CD4-positive, alpha-beta T cell (primary cell): ENCODE results near the gene KIAA0586. TPM values are rescaled to one million over a fixed set of nuclear protein-coding genes. Genes with fewer than 3 reads are reported as not detected.

Source experiments
- ATAC-seq: fragments of 200-7000 bp; cut with Tn5 transposase; one replicate; pipeline ENCODE4 v1.10.0; 2022; ENCODE audit warnings: mild to moderate bottlenecking; ENCODE audit not compliant: poor library complexity
- CTCF ChIA-PET: fragments of 350-600 bp; sonication (Branson Sonifier 250); formaldehyde crosslinking; loops from one replicate; lab custom pipeline; 2021; ENCODE audit warnings: antibody characterized with exemption, inconsistent platforms; lab: Charles Lee
- POLR2A ChIA-PET: fragments of 350-600 bp; sonication (Branson Sonifier 250); formaldehyde crosslinking; loops from one replicate; lab custom pipeline; 2021; ENCODE audit warnings: antibody characterized with exemption, inconsistent platforms; lab: Charles Lee
- DNase-seq, 14 experiments: peaks; one replicate each; pipeline ENCODE4 v3.0.0-alpha.2; 2013 to 2020; ENCODE audit warnings: mixed read lengths in 2 of 14
- H3K27ac ChIP-seq, 2 donors: one replicate each; pipeline versions ENCODE4 v1.5.1 to v1.7.0; 2013; ENCODE audit warnings: low read length in 2 of 2, low read depth in 1 of 2, mild to moderate bottlenecking in 1 of 2
- H3K27me3 ChIP-seq, 2 experiments: 1 replicate in 1 of 2; 2 replicates in 1 of 2; pipeline versions ENCODE4 v1.6.1 to v1.7.0; 2013; ENCODE audit warnings: low read length in 2 of 2, control low read depth in 1 of 2, mild to moderate bottlenecking in 1 of 2, moderate library complexity in 1 of 2; ENCODE audit not compliant: insufficient read depth in 2 of 2, control insufficient read depth in 1 of 2
- H3K36me3 ChIP-seq: one replicate; pipeline ENCODE4 v1.6.1; 2013; ENCODE audit warnings: low read length, control low read depth; ENCODE audit not compliant: insufficient read depth
- H3K4me1 ChIP-seq: one replicate; pipeline ENCODE4 v1.6.1; 2013; ENCODE audit warnings: low read length, control low read depth; ENCODE audit not compliant: insufficient read depth
- H3K4me3 ChIP-seq: one replicate; pipeline ENCODE4 v1.5.1; 2013; ENCODE audit warnings: mild to moderate bottlenecking, low read length, moderate library complexity
- H3K9me3 ChIP-seq, 2 experiments: 1 replicate in 1 of 2; 2 replicates in 1 of 2; pipeline versions ENCODE4 v1.6.1 to v1.7.0; 2013; ENCODE audit warnings: low read length in 2 of 2, mild to moderate bottlenecking in 2 of 2, control low read depth in 1 of 2, moderate library complexity in 1 of 2; ENCODE audit not compliant: control insufficient read depth in 1 of 2, insufficient read depth in 1 of 2
- H3K27ac Mint-ChIP-seq: one replicate; pipeline ENCODE4 v1.8.0; 2020; ENCODE audit warnings: mixed read lengths
- H3K27me3 Mint-ChIP-seq: one replicate; pipeline ENCODE4 v1.8.0; 2021; ENCODE audit warnings: mixed read lengths
- H3K36me3 Mint-ChIP-seq: one replicate; pipeline ENCODE4 v1.8.0; 2021; ENCODE audit warnings: low read depth, mixed read lengths
- H3K4me1 Mint-ChIP-seq: one replicate; pipeline ENCODE4 v1.8.0; 2021; ENCODE audit warnings: low read depth, mixed read lengths
- H3K4me3 Mint-ChIP-seq: one replicate; pipeline ENCODE4 v1.8.0; 2020; ENCODE audit warnings: mild to moderate bottlenecking, mixed read lengths
- H3K9me3 Mint-ChIP-seq: one replicate; pipeline ENCODE4 v1.8.0; 2020; ENCODE audit warnings: mixed read lengths
- intact Hi-C, 2 experiments: fragments of 100-400 bp; cut with DNase I in 1 of 2; cut with micrococcal nuclease in 1 of 2; formaldehyde crosslinking; loops; one replicate each; pipeline versions ENCODE4 v1.15.1 to v1.9.0; 2023 to 2025; cut with DNase I, micrococcal nuclease
- total RNA-seq, 174 experiments: library from RNA in 2 of 174; stranded (reverse) in 2 of 174; gene quantifications; one replicate each; pipeline ENCODE4 v1.2.3 and lab custom pipeline; 2021 to 2026
- TF ChIP-seq, protein P1 (sequence below): fragments of 200-600 bp; IDR thresholded peaks from one replicate; pipeline ENCODE4 v1.8.0; 2022; ENCODE audit warnings: antibody characterized with exemption, mild to moderate bottlenecking

KIAA0586 gene
- total RNA-seq, 2 experiments from 2014 or later: 16.5 to 18.2 TPM

DNA sequence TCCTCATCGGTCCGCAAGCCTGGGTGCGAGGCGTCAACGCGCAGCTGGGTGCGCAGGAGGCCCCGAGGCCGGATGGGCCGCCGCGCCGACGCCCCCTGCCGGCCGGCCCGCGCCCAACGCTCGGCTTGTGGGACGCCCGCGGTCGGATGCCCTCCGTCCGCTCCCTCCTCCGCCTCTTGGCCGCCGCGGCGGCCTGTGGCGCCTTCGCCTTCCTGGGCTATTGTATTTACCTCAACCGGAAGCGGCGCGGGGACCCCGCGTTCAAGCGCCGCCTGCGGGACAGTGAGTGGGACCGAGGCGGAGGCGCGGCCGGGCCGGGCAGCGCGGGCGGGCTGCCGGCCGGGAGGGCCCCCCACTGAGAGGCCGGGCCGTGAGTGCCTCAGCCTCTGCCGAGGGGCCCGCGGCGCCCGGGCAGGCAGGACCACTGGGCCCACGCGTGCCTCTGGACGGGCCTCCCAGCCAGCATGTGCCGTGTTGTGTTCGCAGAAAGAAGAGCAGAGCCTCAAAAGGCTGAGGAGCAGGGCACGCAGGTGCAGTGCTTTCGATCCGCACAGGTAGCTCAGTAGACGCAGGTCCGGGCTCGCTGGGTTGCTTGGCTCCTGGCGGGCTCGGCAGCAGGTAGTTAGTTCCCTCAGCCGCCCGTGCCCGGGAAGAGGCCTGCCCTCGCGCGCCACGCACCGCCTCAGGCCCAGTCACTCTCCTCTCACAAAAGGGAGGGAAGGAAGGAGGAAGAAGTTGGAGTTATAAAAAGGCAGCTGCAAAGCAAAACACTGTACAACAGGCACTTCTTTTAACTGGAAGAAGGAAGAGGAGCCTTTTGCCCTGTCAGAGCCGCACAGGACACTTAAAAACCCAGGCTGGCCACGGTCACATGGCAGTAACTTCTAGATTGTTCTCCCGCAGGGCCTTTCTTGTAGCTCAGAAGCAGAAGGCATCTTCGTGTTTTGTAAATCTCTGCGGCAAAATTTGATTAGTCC lies 31.4 kb upstream of the KIAA0586 start, which contains the start of gene TOMM20L:
Gene TOMM20L, plus strand, starts transcription at position 119 of the 977 bp plus-strand sequence. Its CDS starts 28 bp downstream, at position 147.
- Mint-ChIP-seq H3K27me3 (no peaks in the 10 kb centered on the region), H3K4me1 (peaks cover 12% of the 10 kb centered on the region), H3K4me3 (peak within 1 kb of the TSS; percentile 88), H3K9me3 (no peaks in the 10 kb centered on the region), H3K36me3 (no peaks in the 10 kb centered on the region), H3K27ac (peak within 1 kb of the TSS; percentile 85)
- peak within 1 kb of the TSS; percentile 69 to 75 for H3K27ac ChIP-seq
- ATAC-seq (peak; percentile 77), DNase-seq (peak; percentile 48 to 88 (median 66))
- ChIA-PET CTCF (interaction anchor here (0.6 to 2.1 kb wide), 15 partner anchors 9 to 286 kb away, joined by 3 to 23 read pairs (median 3); partner anchors contain the start of genes KIAA0586, PSMA3 and TIMM9), POLR2A (interaction anchor here (0.5 to 3.3 kb wide), 13 partner anchors 10 to 196 kb away, joined by 3 to 51 read pairs (median 4); partner anchors contain the start of genes ACTR10, ARID4A, KIAA0586 and PSMA3)
- TF ChIP-seq, protein P1, sequence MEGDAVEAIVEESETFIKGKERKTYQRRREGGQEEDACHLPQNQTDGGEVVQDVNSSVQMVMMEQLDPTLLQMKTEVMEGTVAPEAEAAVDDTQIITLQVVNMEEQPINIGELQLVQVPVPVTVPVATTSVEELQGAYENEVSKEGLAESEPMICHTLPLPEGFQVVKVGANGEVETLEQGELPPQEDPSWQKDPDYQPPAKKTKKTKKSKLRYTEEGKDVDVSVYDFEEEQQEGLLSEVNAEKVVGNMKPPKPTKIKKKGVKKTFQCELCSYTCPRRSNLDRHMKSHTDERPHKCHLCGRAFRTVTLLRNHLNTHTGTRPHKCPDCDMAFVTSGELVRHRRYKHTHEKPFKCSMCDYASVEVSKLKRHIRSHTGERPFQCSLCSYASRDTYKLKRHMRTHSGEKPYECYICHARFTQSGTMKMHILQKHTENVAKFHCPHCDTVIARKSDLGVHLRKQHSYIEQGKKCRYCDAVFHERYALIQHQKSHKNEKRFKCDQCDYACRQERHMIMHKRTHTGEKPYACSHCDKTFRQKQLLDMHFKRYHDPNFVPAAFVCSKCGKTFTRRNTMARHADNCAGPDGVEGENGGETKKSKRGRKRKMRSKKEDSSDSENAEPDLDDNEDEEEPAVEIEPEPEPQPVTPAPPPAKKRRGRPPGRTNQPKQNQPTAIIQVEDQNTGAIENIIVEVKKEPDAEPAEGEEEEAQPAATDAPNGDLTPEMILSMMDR: peak; percentile 80
- H3K36me3 ChIP-seq: no peaks in the 10 kb centered on the region
- no peaks in the 10 kb centered on the region for H3K9me3 ChIP-seq
- H3K27me3 ChIP-seq: no peaks in the 10 kb centered on the region
- intact Hi-C loops: loop anchor here (2.0 kb wide), 2 partner anchors 29 to 287 kb away; no protein-coding TSS in a partner anchor
- peaks cover 13% of the 10 kb centered on the region for H3K4me1 ChIP-seq
- H3K4me3 ChIP-seq: peak within 1 kb of the TSS; percentile 71

DNA sequence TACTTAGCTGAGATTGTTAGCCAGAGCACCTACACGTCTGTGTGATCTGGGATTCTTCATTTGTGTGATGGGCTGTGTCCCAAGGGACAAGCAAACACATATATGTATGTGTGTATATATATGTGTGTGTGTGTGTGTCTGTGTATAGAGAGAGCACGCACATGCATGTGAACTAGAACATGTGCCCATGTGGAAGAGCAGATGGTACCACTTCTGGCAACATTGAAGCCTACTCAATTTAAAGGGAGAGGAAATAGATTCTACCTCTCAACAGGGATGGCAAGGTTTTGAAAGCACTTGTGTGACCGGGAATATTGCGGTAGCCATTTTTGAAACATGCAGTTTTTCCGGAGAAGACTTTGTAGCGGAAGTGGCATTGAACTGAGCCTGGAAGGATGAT lies 30.4 kb upstream of the KIAA0586 start:
- Histone ChIP-seq H3K4me3 (no peak overlapping the region), H3K36me3 (no peaks in the 10 kb centered on the region), H3K9me3 (no peaks in the 10 kb centered on the region), H3K27me3 (no peaks in the 10 kb centered on the region), H3K4me1 (peaks cover 13% of the 10 kb centered on the region), H3K27ac (no peak overlapping the region)
- Mint-ChIP-seq H3K4me3 (peak overlapping the region; percentile 88), H3K9me3 (no peaks in the 10 kb centered on the region), H3K27me3 (no peaks in the 10 kb centered on the region), H3K27ac (peak overlapping the region; percentile 81), H3K36me3 (no peaks in the 10 kb centered on the region), H3K4me1 (peaks cover 12% of the 10 kb centered on the region)
- no peak for DNase-seq
- TF ChIP-seq, protein P1: no peak
- intact Hi-C loops: loop anchor here (2.0 kb wide), 2 partner anchors 28 to 288 kb away; no protein-coding TSS in a partner anchor
- CTCF ChIA-PET: interaction anchor here (1.9 kb wide), 1 partner anchor 8 kb away, joined by 9 read pairs; no protein-coding TSS in a partner anchor
- no peak for ATAC-seq
- POLR2A ChIA-PET: interaction anchor here (0.6 to 3.0 kb wide), 5 partner anchors 17 to 197 kb away, joined by 3 to 51 read pairs (median 10); partner anchors contain the start of genes ACTR10, KIAA0586 and TIMM9

DNA sequence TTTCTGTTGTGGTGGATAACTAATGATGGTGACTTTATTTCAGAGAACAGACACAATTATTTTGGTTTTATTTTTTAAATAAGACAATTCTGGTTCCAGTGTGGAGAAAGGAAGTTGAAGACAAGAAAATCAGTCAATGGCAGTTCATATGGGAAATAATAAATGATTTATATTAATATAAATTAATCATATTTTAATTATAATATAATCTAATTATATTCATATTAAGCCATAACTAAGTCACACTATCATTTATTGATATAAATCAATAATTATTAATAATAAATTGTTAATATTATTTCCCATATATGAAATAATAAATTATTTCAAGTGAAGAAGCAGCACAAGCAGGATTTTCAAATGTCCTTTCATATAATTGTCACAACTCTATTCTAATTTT lies 29.0 kb upstream of the KIAA0586 start:
- no peaks in the 10 kb centered on the region for H3K9me3 ChIP-seq
- ChIA-PET CTCF (no interaction called here), POLR2A (interaction anchor here (1.2 to 2.1 kb wide), 2 partner anchors 29 to 100 kb away, joined by 3 to 10 read pairs; partner anchors contain the start of genes ARID4A, KIAA0586 and TIMM9)
- no peak overlapping the region for H3K27ac ChIP-seq
- H3K27ac Mint-ChIP-seq: no peak overlapping the region
- TF ChIP-seq, protein P1: no peak
- no peaks in the 10 kb centered on the region for H3K27me3 Mint-ChIP-seq
- no peaks in the 10 kb centered on the region for H3K9me3 Mint-ChIP-seq
- intact Hi-C loops: no loop called here
- H3K27me3 ChIP-seq: no peaks in the 10 kb centered on the region
- peaks cover 12% of the 10 kb centered on the region for H3K4me1 Mint-ChIP-seq
- H3K36me3 ChIP-seq: no peaks in the 10 kb centered on the region
- H3K36me3 Mint-ChIP-seq: no peaks in the 10 kb centered on the region
- ATAC-seq: no peak
- H3K4me3 ChIP-seq: no peak overlapping the region
- H3K4me1 ChIP-seq: peaks cover 13% of the 10 kb centered on the region
- no peak for DNase-seq
- H3K4me3 Mint-ChIP-seq: peak overlapping the region; percentile 20
